ENCODE results near the gene LRRC73. TPM values are rescaled to one million over a fixed set of nuclear protein-coding genes. Genes with fewer than 3 reads are reported as not detected.
"Not testable (repeated sequence)": the region's sequence is repeated elsewhere in the genome, so short reads cannot be mapped to it uniquely, and the experiment has no call there.

LRRC73 gene
- total and polyA plus RNA-seq, 8 donors, result 0.30 to 1.0 (median 0.31) TPM; not detected in 3

DNA sequence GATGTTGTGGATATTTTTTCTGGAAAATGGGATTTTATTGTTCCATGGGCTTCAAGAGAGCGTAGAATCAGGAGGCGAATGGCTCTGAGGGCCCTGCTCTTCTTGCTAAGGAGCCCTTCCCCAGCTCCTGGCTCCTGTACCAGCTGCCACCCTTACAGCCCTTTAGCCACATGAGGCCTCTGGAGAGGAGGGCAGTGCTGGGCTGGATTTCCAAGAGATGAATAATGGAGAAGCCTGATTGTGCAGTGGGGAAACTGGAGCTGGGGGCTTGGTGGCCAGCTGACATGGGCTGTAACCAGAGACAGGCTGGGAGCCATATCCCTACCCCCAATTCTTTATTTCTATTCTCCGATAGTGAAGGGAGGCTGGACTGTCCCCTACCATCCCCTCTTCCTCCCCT lies 9.2 kb downstream of the LRRC73 start:
- no peak for DNase-seq
- no peaks in the 10 kb centered on the region for H3K27me3 ChIP-seq
- H3K36me3 ChIP-seq, result peaks cover 65 to 85% (median 84%) of the 10 kb centered on the region in 4 donors
- 90 to 100% (median 97%) methylated on average over 3 of the region's 3 CpGs for WGBS, 5 donors
- H3K4me3 ChIP-seq, result no peak overlapping the region
- no peak for TF ChIP-seq POLR2A (IDR thresholded peaks at IDR 0.05)
- TF ChIP-seq, protein P1, sequence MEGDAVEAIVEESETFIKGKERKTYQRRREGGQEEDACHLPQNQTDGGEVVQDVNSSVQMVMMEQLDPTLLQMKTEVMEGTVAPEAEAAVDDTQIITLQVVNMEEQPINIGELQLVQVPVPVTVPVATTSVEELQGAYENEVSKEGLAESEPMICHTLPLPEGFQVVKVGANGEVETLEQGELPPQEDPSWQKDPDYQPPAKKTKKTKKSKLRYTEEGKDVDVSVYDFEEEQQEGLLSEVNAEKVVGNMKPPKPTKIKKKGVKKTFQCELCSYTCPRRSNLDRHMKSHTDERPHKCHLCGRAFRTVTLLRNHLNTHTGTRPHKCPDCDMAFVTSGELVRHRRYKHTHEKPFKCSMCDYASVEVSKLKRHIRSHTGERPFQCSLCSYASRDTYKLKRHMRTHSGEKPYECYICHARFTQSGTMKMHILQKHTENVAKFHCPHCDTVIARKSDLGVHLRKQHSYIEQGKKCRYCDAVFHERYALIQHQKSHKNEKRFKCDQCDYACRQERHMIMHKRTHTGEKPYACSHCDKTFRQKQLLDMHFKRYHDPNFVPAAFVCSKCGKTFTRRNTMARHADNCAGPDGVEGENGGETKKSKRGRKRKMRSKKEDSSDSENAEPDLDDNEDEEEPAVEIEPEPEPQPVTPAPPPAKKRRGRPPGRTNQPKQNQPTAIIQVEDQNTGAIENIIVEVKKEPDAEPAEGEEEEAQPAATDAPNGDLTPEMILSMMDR (IDR thresholded peaks at IDR 0.05), result no peak
- TF ChIP-seq POLR2AphosphoS5 (IDR thresholded peaks at IDR 0.05), result no peak
- no peak for TF ChIP-seq EP300 (IDR thresholded peaks at IDR 0.05)
- intact Hi-C loops (cut with DNase I; ENCODE audit: low total_unique reads), result loop anchor here (10.0 kb wide), 1 partner anchor 236 kb away; no protein-coding TSS in a partner anchor
- no peaks in the 10 kb centered on the region for H3K9me3 ChIP-seq
- H3K27ac ChIP-seq, result no peak overlapping the region
- H3K4me1 ChIP-seq, result peaks cover 9 to 25% (median 12%) of the 10 kb centered on the region in 4 donors

DNA sequence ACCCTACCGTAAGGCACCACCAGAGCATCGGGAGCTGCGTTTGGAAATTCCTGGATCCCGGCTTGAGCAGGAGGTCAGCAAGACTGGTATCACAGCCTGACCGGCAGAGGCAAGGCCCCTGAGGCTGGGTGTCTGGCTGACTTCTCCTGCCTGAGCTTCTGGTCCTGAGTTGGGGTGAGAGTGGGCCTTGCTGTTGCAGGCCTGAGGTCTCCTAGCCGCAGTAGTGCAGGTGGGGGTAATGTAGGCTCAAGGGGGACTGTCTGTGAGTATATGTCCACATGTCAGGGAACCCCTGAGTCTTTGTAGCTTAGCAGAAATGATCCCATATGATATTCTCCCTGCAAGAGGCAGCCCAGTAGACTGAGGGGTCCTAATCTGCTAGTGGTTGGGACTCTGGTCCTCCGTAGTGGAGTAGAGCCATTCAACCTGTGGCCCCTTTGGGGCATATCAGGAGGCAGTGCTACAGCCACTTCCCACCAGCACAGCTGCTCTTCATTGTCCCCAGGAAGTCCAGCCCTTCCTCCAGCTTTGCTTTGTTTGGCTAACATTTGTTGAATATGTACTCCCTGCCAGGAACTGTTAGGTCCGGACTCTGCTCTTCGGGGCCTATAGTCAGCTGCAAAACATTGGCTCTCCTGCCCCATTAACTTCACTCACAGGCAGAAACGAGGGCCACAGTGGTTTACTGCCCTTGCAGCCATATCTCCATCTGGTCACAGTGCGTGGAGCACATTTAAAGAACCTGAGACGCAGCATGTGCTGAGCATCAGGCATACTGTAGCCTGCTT lies 10.9 kb downstream of the LRRC73 start:
- Histone ChIP-seq H3K27me3 (no peaks in the 10 kb centered on the region), H3K4me1 (peaks cover 11 to 42% (median 23%) of the 10 kb centered on the region in 4 donors), H3K4me3 (no peak overlapping the region), H3K27ac (peak overlapping the region in 2 of 5 donors; percentile 23 to 38), H3K36me3 (peaks cover 55 to 68% (median 67%) of the 10 kb centered on the region in 4 donors), H3K9me3 (no peaks in the 10 kb centered on the region)
- intact Hi-C loops (cut with DNase I; ENCODE audit: low total_unique reads), result no loop called here
- WGBS, 5 donors, result 54 to 73% (median 64%) methylated on average over 9 to 12 of the region's 12 CpGs
- TF ChIP-seq, protein P1 (IDR thresholded peaks at IDR 0.05), result no peak
- TF ChIP-seq EP300 (IDR thresholded peaks at IDR 0.05), result no peak
- no peak for TF ChIP-seq POLR2AphosphoS5 (IDR thresholded peaks at IDR 0.05)
- TF ChIP-seq POLR2A (IDR thresholded peaks at IDR 0.05), result no peak
- DNase-seq, result no peak

DNA sequence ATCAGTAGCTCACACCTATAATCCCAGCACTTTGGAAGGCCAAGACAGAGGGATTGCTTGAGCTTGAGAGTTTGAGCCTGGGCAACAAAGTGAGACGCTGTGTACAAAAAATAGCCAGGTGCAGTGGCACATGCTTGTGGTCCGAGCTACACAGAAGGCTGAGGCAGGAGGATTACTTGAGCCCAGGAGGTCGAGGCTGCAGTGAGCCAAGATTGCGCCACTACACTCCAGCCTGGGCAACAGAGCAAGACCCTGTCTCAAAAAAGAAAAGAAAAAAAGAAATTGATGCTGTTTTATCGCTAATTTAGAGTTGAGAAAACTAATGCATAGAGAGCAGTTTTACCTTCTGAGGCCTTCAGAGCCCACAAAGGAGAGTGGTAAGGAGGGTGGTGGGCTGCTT lies 11.9 kb downstream of the LRRC73 start:
- intact Hi-C loops (cut with DNase I; ENCODE audit: low total_unique reads), result not testable (repeated sequence)

DNA sequence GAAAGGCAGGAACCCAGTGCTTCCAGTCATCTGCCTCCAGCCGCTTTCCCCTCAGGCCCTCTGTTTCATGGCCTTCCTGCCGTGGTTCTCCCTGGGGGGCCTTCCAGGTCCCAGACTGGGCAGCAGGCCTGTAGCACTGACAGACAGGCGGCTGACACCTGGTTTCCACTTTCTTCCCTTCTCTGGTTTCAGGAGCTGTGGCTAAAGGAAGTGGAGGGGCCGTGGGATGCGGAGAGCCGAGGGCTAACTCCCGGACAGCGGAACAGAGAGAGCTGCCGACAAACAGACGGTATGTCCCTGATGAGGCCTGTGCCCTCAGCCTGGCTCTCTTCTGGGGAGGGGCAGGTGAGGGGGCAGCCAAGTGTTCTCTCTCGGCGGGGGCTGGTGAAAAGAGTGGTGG lies 12.5 kb downstream of the LRRC73 start:
- intact Hi-C loops (cut with DNase I; ENCODE audit: low total_unique reads), result no loop called here
- H3K4me3 ChIP-seq, result no peak overlapping the region
- WGBS, 5 donors, result 94 to 95% (median 94%) methylated on average over 12 of the region's 12 CpGs
- TF ChIP-seq, protein P1 (IDR thresholded peaks at IDR 0.05), result no peak
- no peak for TF ChIP-seq POLR2A (IDR thresholded peaks at IDR 0.05)
- TF ChIP-seq EP300 (IDR thresholded peaks at IDR 0.05), result no peak
- TF ChIP-seq POLR2AphosphoS5 (IDR thresholded peaks at IDR 0.05), result no peak
- H3K27me3 ChIP-seq, result no peaks in the 10 kb centered on the region
- H3K9me3 ChIP-seq, result no peaks in the 10 kb centered on the region
- DNase-seq, result no peak
- H3K27ac ChIP-seq, result no peak overlapping the region
- H3K36me3 ChIP-seq, result peaks cover 42 to 53% (median 52%) of the 10 kb centered on the region in 4 donors
- peaks cover 11 to 46% (median 31%) of the 10 kb centered on the region in 4 donors for H3K4me1 ChIP-seq

More for the DNA sequence above, 11.9 kb downstream of the LRRC73 start:
- peaks cover 48 to 59% (median 58%) of the 10 kb centered on the region in 4 donors for H3K36me3 ChIP-seq
- H3K9me3 ChIP-seq, DNase-seq, H3K4me3 ChIP-seq, H3K27ac ChIP-seq, H3K27me3 ChIP-seq: not testable (repeated sequence)
- H3K4me1 ChIP-seq, result peaks cover 11 to 46% (median 27%) of the 10 kb centered on the region in 4 donors
- 92 to 96% (median 94%) methylated on average over 5 of the region's 5 CpGs for WGBS, 5 donors

DNA sequence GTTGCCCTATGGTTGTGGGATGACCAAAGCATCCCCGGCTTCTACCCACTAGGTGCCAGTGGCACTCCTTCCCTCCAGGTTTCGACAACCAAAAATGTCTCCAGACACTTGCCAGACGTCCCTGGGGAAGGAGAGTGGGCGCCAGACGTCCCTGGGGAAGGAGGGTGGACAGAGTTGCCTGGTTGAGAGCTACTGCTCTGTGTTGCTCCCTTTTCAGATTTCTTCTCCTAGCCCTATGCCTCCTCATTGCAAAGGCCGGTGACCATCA lies 13.1 kb downstream of the LRRC73 start:
- Histone ChIP-seq H3K9me3 (no peaks in the 10 kb centered on the region), H3K27me3 (no peaks in the 10 kb centered on the region), H3K4me1 (peaks cover 11 to 46% (median 37%) of the 10 kb centered on the region in 4 donors), H3K4me3 (no peak overlapping the region), H3K36me3 (peaks cover 35 to 47% (median 46%) of the 10 kb centered on the region in 4 donors), H3K27ac (no peak overlapping the region)
- DNase-seq, result no peak
- TF ChIP-seq POLR2A (IDR thresholded peaks at IDR 0.05) (no peak), POLR2AphosphoS5 (IDR thresholded peaks at IDR 0.05) (no peak), EP300 (IDR thresholded peaks at IDR 0.05) (no peak)
- TF ChIP-seq, protein P1 (IDR thresholded peaks at IDR 0.05), result no peak
- WGBS, 5 donors, result 83 to 93% (median 91%) methylated on average over 6 of the region's 6 CpGs
- intact Hi-C loops (cut with DNase I; ENCODE audit: low total_unique reads), result no loop called here
